ENCODE results near the gene DUOX1. TPM values are rescaled to one million over a fixed set of nuclear protein-coding genes. Genes with fewer than 3 reads are reported as not detected.

DUOX1 gene
- total and polyA plus RNA-seq, 9 of the 15 experiments (the other 6 are each of a cell fraction or from before 2014, with no cell fraction given): 0.01 to 0.22 (median 0.01) TPM; not detected in 6

DNA sequence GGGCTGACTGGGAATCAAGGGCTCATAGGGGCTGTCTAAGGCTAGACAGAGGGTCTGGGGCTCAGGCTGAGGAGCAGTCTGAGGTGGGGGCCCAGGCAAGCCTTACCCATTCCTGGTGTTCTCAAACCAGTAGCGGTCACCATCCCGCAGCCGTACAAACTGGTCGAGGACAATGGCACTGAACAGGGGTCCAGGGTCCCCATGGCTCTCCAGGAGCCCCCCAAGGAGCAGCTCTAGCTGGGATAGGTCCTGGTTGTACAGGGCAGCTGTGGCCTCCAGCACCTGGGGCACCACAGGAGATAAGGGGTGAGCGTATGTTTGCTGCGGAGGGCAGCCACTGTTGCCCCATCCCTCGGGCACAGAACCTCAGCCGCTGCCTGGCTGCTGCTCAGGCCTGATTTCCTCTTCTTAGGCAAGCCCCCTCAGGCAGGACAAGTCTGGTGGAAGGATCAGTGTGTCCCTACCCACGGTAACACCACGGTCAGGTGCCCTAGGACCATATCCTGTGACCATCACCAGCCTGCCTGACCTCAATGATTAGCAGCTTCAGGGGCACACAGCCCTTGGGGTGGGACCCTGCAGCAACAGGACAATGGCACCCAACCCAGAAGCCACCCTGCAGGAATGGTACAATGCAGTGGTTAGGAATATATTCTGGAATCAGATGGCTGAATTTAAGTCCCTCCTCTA is 21.7 kb upstream of the DUOX1 start:
- no peak for TF ChIP-seq ZNF780A (CRISPR knock-in tag; IDR thresholded peaks at IDR 0.05)
- TF ChIP-seq ZNF146 (CRISPR knock-in tag; IDR thresholded peaks at IDR 0.05; ENCODE audit: unreplicated experiment): no peak
- TF ChIP-seq BCL6 (CRISPR knock-in tag; IDR thresholded peaks at IDR 0.05): no peak
- TF ChIP-seq CBX2 (IDR thresholded peaks at IDR 0.05; ENCODE audit: insufficient read depth, low read length, poor library complexity, severe bottlenecking): no peak
- TF ChIP-seq TRIM24 (IDR thresholded peaks at IDR 0.05): no peak
- no peak for TF ChIP-seq ZNF224 (CRISPR knock-in tag; IDR thresholded peaks at IDR 0.05)
- no peak for TF ChIP-seq ZNF589 (CRISPR knock-in tag; IDR thresholded peaks at IDR 0.05; ENCODE audit: low read depth)
- TF ChIP-seq ATF1 (CRISPR knock-in tag; IDR thresholded peaks at IDR 0.05): no peak
- no peak for TF ChIP-seq ATF1 (tag; IDR thresholded peaks at IDR 0.05)
- no peak for TF ChIP-seq RBM22 (IDR thresholded peaks at IDR 0.05; ENCODE audit: low read depth, low read length, poor library complexity, severe bottlenecking)
- TF ChIP-seq, protein P1, sequence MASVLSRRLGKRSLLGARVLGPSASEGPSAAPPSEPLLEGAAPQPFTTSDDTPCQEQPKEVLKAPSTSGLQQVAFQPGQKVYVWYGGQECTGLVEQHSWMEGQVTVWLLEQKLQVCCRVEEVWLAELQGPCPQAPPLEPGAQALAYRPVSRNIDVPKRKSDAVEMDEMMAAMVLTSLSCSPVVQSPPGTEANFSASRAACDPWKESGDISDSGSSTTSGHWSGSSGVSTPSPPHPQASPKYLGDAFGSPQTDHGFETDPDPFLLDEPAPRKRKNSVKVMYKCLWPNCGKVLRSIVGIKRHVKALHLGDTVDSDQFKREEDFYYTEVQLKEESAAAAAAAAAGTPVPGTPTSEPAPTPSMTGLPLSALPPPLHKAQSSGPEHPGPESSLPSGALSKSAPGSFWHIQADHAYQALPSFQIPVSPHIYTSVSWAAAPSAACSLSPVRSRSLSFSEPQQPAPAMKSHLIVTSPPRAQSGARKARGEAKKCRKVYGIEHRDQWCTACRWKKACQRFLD (CRISPR knock-in tag; IDR thresholded peaks at IDR 0.05): no peak
- no peak for TF ChIP-seq RNF2 (IDR thresholded peaks at IDR 0.05)
- TF ChIP-seq DIDO1 (tag; IDR thresholded peaks at IDR 0.05; ENCODE audit: low read depth): no peak
- TF ChIP-seq YBX1 (IDR thresholded peaks at IDR 0.05): no peak
- TF ChIP-seq SMAD3 (CRISPR knock-in tag; conservative IDR thresholded peaks at IDR 0.05): no peak
- Histone ChIP-seq H3K4me1 (replicated peaks in 1 of 2; ENCODE audit: control insufficient read depth in 2 of 2, insufficient read depth in 2 of 2, low read length in 2 of 2) (peaks cover 0 to 9% of the 10 kb centered on the region in 2 experiments; a peak in 1 of 5 replicates), H3K4me3 (no peak overlapping the region), H2AFZ (ENCODE audit: low read depth, low read length) (no peak overlapping the region), H3K79me2 (ENCODE audit: control insufficient read depth, insufficient read depth, low read length) (no peaks in the 10 kb centered on the region), H3K27me3 (ENCODE audit: control insufficient read depth in 2 of 2, insufficient read depth in 2 of 2, low read length in 2 of 2) (peaks cover 9 to 38% of the 10 kb centered on the region in 2 experiments; a peak in 4 of 5 replicates), H3K9me3 (replicated peaks; ENCODE audit: control insufficient read depth, insufficient read depth, low read depth, low read length) (no peaks in the 10 kb centered on the region), H3K9me1 (ENCODE audit: control insufficient read depth, insufficient read depth, low read length) (no peaks in the 10 kb centered on the region), H3K27ac (ENCODE audit: extremely low read depth, low read depth, low read length) (no peak overlapping the region), H4K20me1 (replicated peaks; ENCODE audit: control insufficient read depth, insufficient read depth, low read length) (0 out of 2 replicates have a peak, but pooled peaks cover 11% of the 10 kb centered on the region), H3K36me3 (ENCODE audit: control insufficient read depth, insufficient read depth, low read length) (no peaks in the 10 kb centered on the region), H3K4me2 (ENCODE audit: insufficient read depth, low read length) (no peak overlapping the region), H3K9ac (ENCODE audit: insufficient read depth in 1 of 2, low read depth in 2 of 2, low read length in 2 of 2) (no peak overlapping the region)
- 11% methylated on average over 10 of the region's 10 CpGs for WGBS (ENCODE audit: insufficient coverage, low coverage, missing lambda C conversion rate)
- in situ Hi-C loops (cut with MboI) (loop anchor here (25.0 kb wide), 1 partner anchor 146 kb away; the partner anchor contains the start of gene TERB2), intact Hi-C loops (cut with micrococcal nuclease) (no loop called here)
- no peak for FAIRE-seq
- DNase-seq (ENCODE audit: extremely low read depth in 1 of 4, low spot score in 3 of 4): no peak
- no peak for ATAC-seq
- CTCF ChIA-PET (ENCODE audit: low intra/inter-chr PET ratio): no interaction called here
- POLR2A ChIA-PET: no interaction called here
- BruUV-seq (replicated peaks): no TSS peak
